ENCODE data around the gene PTPN2. TPM values are rescaled to one million over a fixed set of nuclear protein-coding genes. Genes with fewer than 3 reads are reported as not detected.

PTPN2 gene
- total RNA-seq, 3 donors from 2014 or later (not counting 1 experiment from before 2014, with no cell fraction given): 110 to 115 (median 112) TPM

DNA sequence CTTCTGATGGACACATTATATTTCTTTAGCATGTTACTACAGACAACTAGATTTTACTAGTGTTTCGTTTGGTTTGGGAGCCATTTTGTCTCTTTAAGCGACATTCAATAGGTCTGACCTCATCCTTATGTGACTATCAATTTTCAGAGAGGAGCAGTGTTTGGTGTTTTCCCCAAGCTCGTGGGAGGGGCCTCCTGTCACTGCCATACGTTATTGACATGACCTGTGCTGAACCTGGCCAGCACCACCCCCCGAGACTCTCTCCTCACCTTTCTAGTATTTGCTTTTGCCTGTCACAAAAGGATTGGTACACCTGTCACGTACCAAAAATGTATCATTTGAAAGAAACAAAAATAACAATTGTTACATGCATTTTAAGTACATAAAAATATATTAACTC lies 111.9 kb downstream of the PTPN2 start:
- intact Hi-C loops (cut with micrococcal nuclease): no loop called here

DNA sequence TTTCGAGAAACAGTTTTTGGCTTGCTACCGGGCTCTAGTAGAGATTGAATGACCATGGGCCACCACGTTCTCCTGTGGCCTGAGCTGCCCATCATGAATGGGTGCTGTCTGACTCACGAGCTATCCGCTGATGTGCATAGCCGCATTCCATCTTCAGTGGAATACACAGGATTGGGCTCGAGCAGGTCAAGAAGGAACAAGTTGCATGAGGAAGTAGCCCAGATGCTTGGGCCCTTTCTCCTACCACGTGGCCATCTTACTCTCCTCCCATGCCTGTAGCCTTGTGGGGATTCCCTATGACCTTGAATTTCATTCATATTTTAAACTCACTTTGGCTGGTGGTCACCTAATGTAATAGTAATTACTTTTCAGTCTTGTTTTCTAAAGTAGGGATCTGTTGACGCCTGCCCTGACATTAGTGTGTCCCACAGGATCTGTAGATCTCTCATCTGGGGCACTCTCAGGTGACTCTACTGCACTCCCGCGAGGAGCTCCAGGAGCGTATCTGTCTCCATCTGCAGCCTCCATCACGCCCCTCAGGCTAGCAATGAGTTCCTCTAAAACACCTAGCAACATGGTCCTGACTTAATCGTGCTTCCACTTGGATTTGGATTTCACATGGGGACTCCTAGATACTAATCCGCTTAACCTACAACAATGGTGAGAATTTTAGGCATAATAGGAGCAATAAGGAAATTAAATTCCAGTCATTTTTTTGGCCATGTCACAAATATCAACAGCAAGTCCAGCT lies 113.4 kb downstream of the PTPN2 start:
- peaks cover 5% of the 10 kb centered on the region for H3K4me1 ChIP-seq (ENCODE audit: control insufficient read depth, insufficient read depth, low read length)
- ATAC-seq (no peak), DNase-seq (no peak)
- Mint-ChIP-seq H3K9me3 (no peaks in the 10 kb centered on the region), H3K4me1 (peaks cover 11 to 21% of the 10 kb centered on the region in 2 donors), H3K27me3 (ENCODE audit: low read depth in 2 of 2) (no peaks in the 10 kb centered on the region), H3K4me3 (no peak overlapping the region), H3K27ac (no peak overlapping the region), H3K36me3 (no peaks in the 10 kb centered on the region)
- H3K9me3 ChIP-seq (ENCODE audit: control insufficient read depth, insufficient read depth, low read length): no peaks in the 10 kb centered on the region
- TF ChIP-seq, protein P1, sequence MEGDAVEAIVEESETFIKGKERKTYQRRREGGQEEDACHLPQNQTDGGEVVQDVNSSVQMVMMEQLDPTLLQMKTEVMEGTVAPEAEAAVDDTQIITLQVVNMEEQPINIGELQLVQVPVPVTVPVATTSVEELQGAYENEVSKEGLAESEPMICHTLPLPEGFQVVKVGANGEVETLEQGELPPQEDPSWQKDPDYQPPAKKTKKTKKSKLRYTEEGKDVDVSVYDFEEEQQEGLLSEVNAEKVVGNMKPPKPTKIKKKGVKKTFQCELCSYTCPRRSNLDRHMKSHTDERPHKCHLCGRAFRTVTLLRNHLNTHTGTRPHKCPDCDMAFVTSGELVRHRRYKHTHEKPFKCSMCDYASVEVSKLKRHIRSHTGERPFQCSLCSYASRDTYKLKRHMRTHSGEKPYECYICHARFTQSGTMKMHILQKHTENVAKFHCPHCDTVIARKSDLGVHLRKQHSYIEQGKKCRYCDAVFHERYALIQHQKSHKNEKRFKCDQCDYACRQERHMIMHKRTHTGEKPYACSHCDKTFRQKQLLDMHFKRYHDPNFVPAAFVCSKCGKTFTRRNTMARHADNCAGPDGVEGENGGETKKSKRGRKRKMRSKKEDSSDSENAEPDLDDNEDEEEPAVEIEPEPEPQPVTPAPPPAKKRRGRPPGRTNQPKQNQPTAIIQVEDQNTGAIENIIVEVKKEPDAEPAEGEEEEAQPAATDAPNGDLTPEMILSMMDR (IDR thresholded peaks at IDR 0.05): no peak
- no peaks in the 10 kb centered on the region for H3K27me3 ChIP-seq (ENCODE audit: control insufficient read depth, insufficient read depth, low read length)
- intact Hi-C loops (cut with micrococcal nuclease): no loop called here
- no peak overlapping the region for H3K4me3 ChIP-seq (ENCODE audit: low read length)
- H3K36me3 ChIP-seq (ENCODE audit: control insufficient read depth, insufficient read depth, low read length): no peaks in the 10 kb centered on the region
- H3K27ac ChIP-seq (ENCODE audit: low read length): no peak overlapping the region
- 94% methylated on average over 14 of the region's 15 CpGs for WGBS (ENCODE audit: insufficient coverage)

More for the DNA sequence above, 111.9 kb downstream of the PTPN2 start:
- H3K9me3 ChIP-seq (ENCODE audit: control insufficient read depth, insufficient read depth, low read length): peaks cover 5% of the 10 kb centered on the region
- H3K4me3 Mint-ChIP-seq: no peak overlapping the region
- H3K36me3 ChIP-seq (ENCODE audit: control insufficient read depth, insufficient read depth, low read length): no peaks in the 10 kb centered on the region
- H3K9me3 Mint-ChIP-seq: no peaks in the 10 kb centered on the region
- H3K36me3 Mint-ChIP-seq: no peaks in the 10 kb centered on the region
- H3K4me1 ChIP-seq (ENCODE audit: control insufficient read depth, insufficient read depth, low read length): peaks cover 5% of the 10 kb centered on the region
- no peaks in the 10 kb centered on the region for H3K27me3 ChIP-seq (ENCODE audit: control insufficient read depth, insufficient read depth, low read length)
- no peak overlapping the region for H3K27ac ChIP-seq (ENCODE audit: low read length)
- H3K4me1 Mint-ChIP-seq: peaks cover 19 to 22% of the 10 kb centered on the region in 2 donors
- no peak overlapping the region for H3K27ac Mint-ChIP-seq
- DNase-seq (no peak), ATAC-seq (no peak)
- TF ChIP-seq, protein P1 (IDR thresholded peaks at IDR 0.05): no peak
- WGBS (ENCODE audit: insufficient coverage): 76% methylated on average over 5 of the region's 6 CpGs
- no peaks in the 10 kb centered on the region for H3K27me3 Mint-ChIP-seq (ENCODE audit: low read depth in 2 of 2)
- no peak overlapping the region for H3K4me3 ChIP-seq (ENCODE audit: low read length)

DNA sequence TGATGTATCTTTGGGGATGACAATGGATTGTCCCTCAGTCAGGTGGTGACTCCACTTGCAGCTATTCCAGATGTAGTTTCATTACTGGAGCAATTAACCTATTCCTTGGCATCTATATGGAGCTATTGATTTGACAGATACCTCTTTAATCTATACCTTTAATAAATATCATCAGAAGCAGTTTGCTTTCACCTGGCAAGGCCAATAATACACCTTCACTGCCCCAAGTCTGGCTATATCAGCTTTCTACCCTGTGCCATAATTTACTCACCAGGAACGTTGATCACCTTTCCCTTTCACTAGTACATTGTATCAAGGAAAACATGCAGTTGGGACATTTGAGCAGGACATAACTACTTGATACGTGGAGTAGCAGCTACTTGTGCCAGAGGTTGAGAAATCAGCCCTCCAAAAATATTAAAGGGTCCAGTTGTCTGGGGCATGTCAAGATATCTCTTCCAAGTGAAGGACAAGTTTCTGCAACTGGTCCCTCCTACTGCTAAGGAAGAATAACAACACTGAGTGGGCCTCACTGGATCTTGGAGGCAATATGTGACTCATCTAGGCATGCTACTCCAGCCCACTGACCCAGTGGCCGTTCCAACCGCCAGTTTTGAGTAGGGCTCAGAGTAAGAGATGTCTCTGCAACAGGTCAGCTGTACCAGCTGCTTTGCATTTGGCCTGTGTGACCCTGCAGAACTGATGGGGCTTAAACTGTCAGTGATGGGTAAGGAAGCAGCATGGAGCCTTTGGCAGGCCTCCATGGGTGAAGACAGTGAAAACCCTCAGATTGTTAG lies 114.2 kb downstream of the PTPN2 start:
- TF ChIP-seq, protein P1 (IDR thresholded peaks at IDR 0.05): no peak
- no peaks in the 10 kb centered on the region for H3K27me3 ChIP-seq (ENCODE audit: control insufficient read depth, insufficient read depth, low read length)
- H3K9me3 ChIP-seq (ENCODE audit: control insufficient read depth, insufficient read depth, low read length): no peaks in the 10 kb centered on the region
- DNase-seq (no peak), ATAC-seq (no peak)
- no peak overlapping the region for H3K27ac ChIP-seq (ENCODE audit: low read length)
- no peak overlapping the region for H3K4me3 ChIP-seq (ENCODE audit: low read length)
- intact Hi-C loops (cut with micrococcal nuclease): no loop called here
- no peak overlapping the region for H3K27ac Mint-ChIP-seq
- no peaks in the 10 kb centered on the region for H3K36me3 ChIP-seq (ENCODE audit: control insufficient read depth, insufficient read depth, low read length)
- H3K4me1 ChIP-seq (ENCODE audit: control insufficient read depth, insufficient read depth, low read length): peaks cover 5% of the 10 kb centered on the region
- H3K36me3 Mint-ChIP-seq: no peaks in the 10 kb centered on the region
- H3K9me3 Mint-ChIP-seq: no peaks in the 10 kb centered on the region
- WGBS (ENCODE audit: insufficient coverage): 81% methylated on average over 4 of the region's 4 CpGs
- no peak overlapping the region for H3K4me3 Mint-ChIP-seq
- no peaks in the 10 kb centered on the region for H3K27me3 Mint-ChIP-seq (ENCODE audit: low read depth in 2 of 2)
- peaks cover 4 to 14% of the 10 kb centered on the region in 2 donors for H3K4me1 Mint-ChIP-seq

Data from natural killer cell (primary cell).